ENCODE data around the gene MSL1. TPM values are rescaled to one million over a fixed set of nuclear protein-coding genes. Genes with fewer than 3 reads are reported as not detected.

The MSL1 gene
- total RNA-seq, 1 donor from 2014 or later = 95.8 TPM

DNA sequence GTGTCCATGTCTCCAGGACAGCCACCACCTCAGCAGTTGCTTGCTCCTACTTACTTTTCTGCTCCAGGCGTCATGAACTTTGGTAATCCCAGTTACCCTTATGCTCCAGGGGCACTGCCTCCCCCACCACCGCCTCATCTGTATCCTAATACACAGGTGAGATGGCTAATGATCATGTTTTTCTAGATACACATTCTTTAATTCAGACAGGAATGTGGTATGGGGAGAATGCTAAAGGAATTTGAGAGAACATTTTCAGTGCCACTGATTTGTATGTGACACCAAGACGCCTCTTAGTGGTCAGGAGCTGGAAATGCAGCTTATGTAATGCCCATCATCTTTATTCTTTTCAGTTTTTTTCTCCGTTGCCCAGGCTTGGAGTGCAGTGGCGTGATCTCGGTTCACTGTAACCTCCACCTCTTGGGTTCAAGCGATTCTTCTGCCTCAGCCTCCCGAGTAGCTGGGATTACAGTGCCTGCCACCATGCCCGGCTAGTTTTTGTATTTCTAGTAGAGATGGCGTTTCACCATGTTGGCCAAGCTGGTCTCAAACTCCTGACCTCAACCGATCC, 46.6 kb downstream of the MSL1 start:
- Mint-ChIP-seq H3K27ac (no peak overlapping the region), H3K9me3 (no peaks in the 10 kb centered on the region), H3K36me3 (ENCODE audit: low read depth) (peaks cover 84% of the 10 kb centered on the region), H3K27me3 (ENCODE audit: low read depth) (no peaks in the 10 kb centered on the region), H3K4me1 (ENCODE audit: low read depth) (peaks cover 15% of the 10 kb centered on the region), H3K4me3 (ENCODE audit: low read depth) (no peak overlapping the region)
- no peak for DNase-seq (ENCODE audit: low spot score)
- intact Hi-C loops (cut with micrococcal nuclease) = loop anchor here (1.0 kb wide), 2 partner anchors 10 to 55 kb away; no protein-coding TSS in a partner anchor

DNA sequence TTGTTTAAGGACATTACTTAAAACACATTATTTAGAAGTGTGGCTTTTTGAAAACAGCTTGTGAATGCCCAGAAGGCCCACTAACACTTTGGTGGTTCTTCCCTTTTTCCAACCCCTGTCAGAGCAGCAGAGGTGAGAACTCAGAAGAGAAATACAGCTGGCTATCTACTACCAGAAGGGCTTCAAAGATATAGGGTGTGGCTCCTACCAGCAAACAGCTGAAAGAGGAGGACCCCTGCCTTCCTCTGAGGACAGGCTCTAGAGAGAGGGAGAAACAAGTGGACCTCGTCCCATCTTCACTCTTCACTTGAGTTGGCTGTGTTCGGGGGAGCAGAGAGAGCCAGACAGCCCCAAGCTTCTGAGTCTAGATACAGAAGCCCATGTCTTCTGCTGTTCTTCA, 48.6 kb downstream of the MSL1 start:
- H3K4me1 Mint-ChIP-seq (ENCODE audit: low read depth) = peaks cover 15% of the 10 kb centered on the region
- no peaks in the 10 kb centered on the region for H3K9me3 Mint-ChIP-seq
- no peak overlapping the region for H3K4me3 Mint-ChIP-seq (ENCODE audit: low read depth)
- intact Hi-C loops (cut with micrococcal nuclease) = loop anchor here (10.0 kb wide), 1 partner anchor 156 kb away; the partner anchor contains the start of gene CSF3
- H3K27ac Mint-ChIP-seq = no peak overlapping the region
- DNase-seq (ENCODE audit: low spot score) = no peak
- H3K36me3 Mint-ChIP-seq (ENCODE audit: low read depth) = peaks cover 81% of the 10 kb centered on the region
- no peaks in the 10 kb centered on the region for H3K27me3 Mint-ChIP-seq (ENCODE audit: low read depth)

GRCh38 chr17:40171750-40172149, 50.0 kb downstream of the MSL1 start:
- Mint-ChIP-seq H3K36me3 (ENCODE audit: low read depth) (peaks cover 78% of the 10 kb centered on the region), H3K9me3 (no peaks in the 10 kb centered on the region), H3K27me3 (ENCODE audit: low read depth) (no peaks in the 10 kb centered on the region), H3K4me3 (ENCODE audit: low read depth) (no peak overlapping the region), H3K4me1 (ENCODE audit: low read depth) (peaks cover 11% of the 10 kb centered on the region), H3K27ac (no peak overlapping the region)
- intact Hi-C loops (cut with micrococcal nuclease) = loop anchor here (10.0 kb wide), 1 partner anchor 157 kb away; the partner anchor contains the start of gene CSF3
- no peak for DNase-seq (ENCODE audit: low spot score)

DNA sequence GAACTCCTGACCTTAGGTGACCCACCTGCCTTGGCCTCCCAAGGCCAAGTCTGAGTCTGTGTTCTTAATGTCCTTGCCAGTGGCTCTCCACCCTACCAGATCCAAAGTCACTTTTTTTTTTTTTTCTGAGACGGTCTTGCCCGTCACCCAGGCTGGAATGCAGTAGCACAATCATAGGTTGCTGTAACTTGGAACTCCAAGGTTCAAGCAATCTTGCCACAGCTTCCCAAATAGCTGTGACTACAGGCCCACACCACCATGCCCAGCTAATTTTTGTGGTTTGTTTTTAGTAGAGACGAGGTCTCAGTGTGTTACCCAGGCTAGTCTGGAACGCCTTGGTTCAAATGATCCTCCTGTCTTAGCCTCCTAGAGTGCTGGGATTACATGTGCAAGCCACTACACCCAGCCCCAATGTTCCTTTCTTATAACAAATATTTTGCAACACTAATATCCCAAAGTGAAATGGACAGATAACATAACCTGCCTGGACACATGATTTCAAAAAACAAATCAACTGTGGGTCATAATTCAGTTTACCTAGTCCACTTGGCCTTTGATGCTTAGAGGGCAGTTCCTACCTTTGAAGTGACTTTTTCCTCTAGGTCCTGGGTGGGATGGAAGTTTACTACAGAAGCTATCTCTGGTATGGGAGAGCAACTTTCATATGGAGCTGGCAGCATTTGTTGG, 51.5 kb downstream of the MSL1 start:
- intact Hi-C loops (cut with micrococcal nuclease) = loop anchor here (10.0 kb wide), 1 partner anchor 158 kb away; the partner anchor contains the start of gene CSF3
- Mint-ChIP-seq H3K36me3 (ENCODE audit: low read depth) (peaks cover 69% of the 10 kb centered on the region), H3K9me3 (no peaks in the 10 kb centered on the region), H3K4me3 (ENCODE audit: low read depth) (no peak overlapping the region), H3K27me3 (ENCODE audit: low read depth) (no peaks in the 10 kb centered on the region), H3K4me1 (ENCODE audit: low read depth) (peaks cover 13% of the 10 kb centered on the region), H3K27ac (no peak overlapping the region)
- DNase-seq (ENCODE audit: low spot score) = no peak

DNA sequence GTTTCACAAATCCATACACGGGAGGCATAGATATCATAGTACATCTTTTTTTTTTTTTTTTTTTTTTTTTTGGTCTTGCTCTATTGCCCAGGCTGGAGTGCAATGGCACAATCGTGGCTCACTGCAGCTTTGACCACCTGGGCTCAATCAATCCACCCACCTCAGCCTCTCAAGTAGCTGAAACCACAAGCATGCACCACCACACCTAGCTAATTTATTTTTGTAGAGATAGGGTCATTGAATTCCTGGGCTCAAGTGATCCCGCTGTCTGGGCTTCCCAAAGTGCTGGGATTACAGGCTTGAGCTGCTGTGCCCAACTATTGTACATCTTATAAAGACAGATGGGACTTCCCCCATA, 52.0 kb downstream of the MSL1 start:
- DNase-seq (ENCODE audit: low spot score) = no peak
- intact Hi-C loops (cut with micrococcal nuclease) = loop anchor here (10.0 kb wide), 1 partner anchor 159 kb away; the partner anchor contains the start of gene CSF3
- Mint-ChIP-seq H3K27me3 (ENCODE audit: low read depth) (no peaks in the 10 kb centered on the region), H3K36me3 (ENCODE audit: low read depth) (peaks cover 63% of the 10 kb centered on the region), H3K27ac (no peak overlapping the region), H3K4me3 (ENCODE audit: low read depth) (no peak overlapping the region), H3K4me1 (ENCODE audit: low read depth) (peaks cover 11% of the 10 kb centered on the region), H3K9me3 (no peaks in the 10 kb centered on the region)

DNA sequence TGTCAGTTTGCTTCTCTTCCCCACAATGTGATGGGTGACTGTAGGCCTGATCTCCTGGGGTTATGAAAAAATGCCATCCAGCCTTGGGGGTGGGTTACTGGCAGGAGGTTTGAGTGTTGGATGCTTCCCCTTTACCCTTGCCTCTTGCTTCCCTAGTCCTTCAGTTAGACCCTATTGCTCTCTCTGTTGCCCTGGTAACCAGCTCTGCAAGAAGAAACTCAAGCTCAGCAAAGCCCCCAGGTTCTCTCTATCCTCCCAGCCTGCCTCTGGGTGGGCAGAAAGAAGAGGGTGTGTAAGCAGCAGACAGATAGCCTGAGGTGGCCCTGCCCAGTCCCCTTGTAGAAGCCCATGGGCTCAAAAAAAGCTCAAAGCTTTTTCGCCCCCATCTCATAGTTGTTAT, 52.7 kb downstream of the MSL1 start:
- Mint-ChIP-seq H3K36me3 (ENCODE audit: low read depth) (peaks cover 56% of the 10 kb centered on the region), H3K4me3 (ENCODE audit: low read depth) (no peak overlapping the region), H3K27ac (peak overlapping the region; percentile 33), H3K27me3 (ENCODE audit: low read depth) (no peaks in the 10 kb centered on the region), H3K4me1 (ENCODE audit: low read depth) (peaks cover 10% of the 10 kb centered on the region), H3K9me3 (no peaks in the 10 kb centered on the region)
- DNase-seq (ENCODE audit: low spot score) = no peak
- intact Hi-C loops (cut with micrococcal nuclease) = loop anchor here (10.0 kb wide), 1 partner anchor 160 kb away; the partner anchor contains the start of gene CSF3

- no peak overlapping the region for H3K4me3 Mint-ChIP-seq (ENCODE audit: low read depth)
- intact Hi-C loops (cut with micrococcal nuclease) = loop anchor here (10.0 kb wide), 1 partner anchor 161 kb away; the partner anchor contains the start of gene CSF3
- H3K9me3 Mint-ChIP-seq = no peaks in the 10 kb centered on the region
- H3K4me1 Mint-ChIP-seq (ENCODE audit: low read depth) = peaks cover 13% of the 10 kb centered on the region
- DNase-seq (ENCODE audit: low spot score) = no peak
- H3K27ac Mint-ChIP-seq = no peak overlapping the region
- H3K27me3 Mint-ChIP-seq (ENCODE audit: low read depth) = no peaks in the 10 kb centered on the region
- H3K36me3 Mint-ChIP-seq (ENCODE audit: low read depth) = peaks cover 48% of the 10 kb centered on the region
These were observed 54.4 kb downstream of the MSL1 start for GRCh38 chr17:40175928-40176753.

DNA sequence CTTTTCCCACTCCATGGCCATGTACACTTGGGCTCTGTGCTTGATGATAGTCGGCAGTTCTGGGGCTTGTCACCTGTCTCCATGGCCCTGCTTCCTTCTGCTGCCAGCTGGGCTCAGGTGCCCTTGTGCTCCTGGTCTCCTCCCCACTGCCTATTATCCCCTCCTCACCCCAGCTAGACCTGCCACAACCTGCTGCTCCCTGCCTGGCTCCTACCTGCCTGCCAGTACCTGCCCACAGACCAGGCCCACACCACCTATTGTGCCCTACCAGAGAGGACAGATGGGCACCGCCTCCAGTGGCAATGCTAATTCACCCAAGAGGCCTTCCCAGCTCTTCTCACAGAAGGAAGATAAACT, 55.0 kb downstream of the MSL1 start:
- Mint-ChIP-seq H3K27me3 (ENCODE audit: low read depth) (no peaks in the 10 kb centered on the region), H3K27ac (peak overlapping the region; percentile 39), H3K4me1 (ENCODE audit: low read depth) (peaks cover 9% of the 10 kb centered on the region), H3K9me3 (no peaks in the 10 kb centered on the region), H3K36me3 (ENCODE audit: low read depth) (peaks cover 42% of the 10 kb centered on the region), H3K4me3 (ENCODE audit: low read depth) (no peak overlapping the region)
- intact Hi-C loops (cut with micrococcal nuclease) = loop anchor here (1.0 to 10.0 kb wide), 2 partner anchors 43 to 162 kb away; partner anchors contain the start of genes CSF3 and WIPF2
- no peak for DNase-seq (ENCODE audit: low spot score)

DNA sequence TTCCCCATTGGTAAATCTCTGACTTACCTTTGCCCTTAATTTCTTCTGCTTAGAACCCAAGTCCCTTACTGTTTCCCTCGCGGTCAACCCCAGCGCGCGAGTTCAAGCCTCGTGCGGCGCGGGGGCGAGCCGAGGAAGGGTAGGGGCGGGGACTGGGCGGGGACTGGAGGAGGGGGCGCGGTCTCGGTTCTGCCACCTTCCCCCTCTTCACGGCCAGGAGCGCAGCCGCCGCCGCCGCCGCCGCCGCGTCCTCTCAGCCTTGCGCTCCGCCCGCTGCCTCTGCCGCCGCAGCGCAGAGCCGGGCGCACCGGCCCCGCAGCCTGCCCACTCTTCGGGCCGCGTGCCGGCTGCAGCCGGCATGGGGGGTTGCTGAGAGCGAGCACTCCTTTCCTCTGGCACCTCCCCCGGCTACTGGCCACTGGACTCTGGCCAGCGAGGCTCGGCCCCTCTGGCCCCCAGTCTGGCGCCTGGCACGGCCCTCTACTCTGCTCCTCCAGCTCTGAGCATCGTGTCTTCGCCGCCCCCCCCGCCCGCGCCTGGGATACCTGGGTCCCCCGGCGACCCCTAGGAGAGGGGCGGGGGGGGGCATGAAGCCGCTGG, 55.6 kb downstream of the MSL1 start, which contains the start of gene RAPGEFL1:
TSS of gene RAPGEFL1 (plus strand) at position 196 of the 600 bp plus-strand sequence. CDS start at position 588, 392 bp downstream.
- intact Hi-C loops (cut with micrococcal nuclease) = loop anchor here (1.0 to 10.0 kb wide), 2 partner anchors 42 to 163 kb away; partner anchors contain the start of genes CSF3 and WIPF2
- H3K27ac Mint-ChIP-seq = peak within 1 kb of the TSS; percentile 39
- peak; percentile 69 for DNase-seq (ENCODE audit: low spot score)
- peaks cover 9% of the 10 kb centered on the region for H3K4me1 Mint-ChIP-seq (ENCODE audit: low read depth)
- peaks cover 36% of the 10 kb centered on the region for H3K36me3 Mint-ChIP-seq (ENCODE audit: low read depth)
- no peaks in the 10 kb centered on the region for H3K27me3 Mint-ChIP-seq (ENCODE audit: low read depth)
- no peaks in the 10 kb centered on the region for H3K9me3 Mint-ChIP-seq
- no peak within 1 kb of the TSS for H3K4me3 Mint-ChIP-seq (ENCODE audit: low read depth)

DNA sequence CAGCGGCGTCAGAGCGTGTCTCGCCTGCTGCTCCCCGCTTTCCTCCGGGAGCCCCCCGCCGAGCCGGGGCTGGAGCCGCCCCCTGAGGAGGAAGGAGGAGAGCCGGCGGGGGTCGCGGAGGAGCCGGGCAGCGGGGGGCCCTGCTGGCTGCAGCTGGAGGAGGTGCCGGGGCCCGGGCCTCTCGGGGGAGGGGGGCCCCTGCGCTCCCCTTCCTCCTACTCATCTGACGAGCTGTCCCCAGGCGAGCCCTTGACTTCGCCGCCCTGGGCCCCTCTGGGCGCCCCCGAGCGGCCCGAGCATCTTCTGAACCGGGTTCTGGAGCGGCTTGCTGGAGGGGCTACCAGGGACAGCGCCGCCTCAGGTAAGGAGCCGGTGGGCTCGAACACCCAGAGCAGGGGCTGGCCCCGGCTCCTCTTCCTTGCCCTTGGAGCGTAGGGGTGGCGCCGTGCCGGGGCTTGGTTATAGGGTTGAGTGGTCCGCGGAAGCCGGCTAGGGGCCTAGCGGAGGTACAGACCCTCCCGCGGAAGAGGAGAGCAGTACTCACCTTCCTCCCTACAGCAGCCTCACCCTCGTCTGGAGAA, 56.3 kb downstream of the MSL1 start:
- Mint-ChIP-seq H3K36me3 (ENCODE audit: low read depth) (peaks cover 31% of the 10 kb centered on the region), H3K27me3 (ENCODE audit: low read depth) (no peaks in the 10 kb centered on the region), H3K4me1 (ENCODE audit: low read depth) (peaks cover 9% of the 10 kb centered on the region), H3K4me3 (ENCODE audit: low read depth) (no peak overlapping the region), H3K27ac (no peak overlapping the region), H3K9me3 (no peaks in the 10 kb centered on the region)
- intact Hi-C loops (cut with micrococcal nuclease) = loop anchor here (10.0 kb wide), 1 partner anchor 163 kb away; the partner anchor contains the start of gene CSF3
- no peak for DNase-seq (ENCODE audit: low spot score)

DNA sequence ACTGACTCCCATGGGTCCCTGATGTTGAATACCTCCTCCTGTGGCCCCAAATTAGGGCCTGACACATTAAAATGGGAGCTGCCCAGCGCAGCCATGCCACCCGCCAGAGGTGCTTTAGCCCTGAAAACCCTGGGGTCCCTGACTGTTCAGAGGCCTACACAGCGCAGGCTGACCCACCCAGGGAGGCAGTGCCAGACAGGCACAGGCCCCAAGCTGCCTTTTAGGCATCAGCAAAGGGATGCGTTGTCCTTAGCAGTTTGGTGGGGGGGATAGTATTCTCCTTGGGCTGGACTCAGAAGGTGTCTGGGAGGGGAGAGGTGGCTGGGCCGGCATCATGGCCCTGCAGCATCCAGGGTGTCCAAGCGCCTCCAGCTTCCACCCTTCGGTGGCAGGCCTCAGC, 56.9 kb downstream of the MSL1 start:
- H3K9me3 Mint-ChIP-seq = no peaks in the 10 kb centered on the region
- H3K27ac Mint-ChIP-seq = no peak overlapping the region
- H3K36me3 Mint-ChIP-seq (ENCODE audit: low read depth) = peaks cover 26% of the 10 kb centered on the region
- H3K4me1 Mint-ChIP-seq (ENCODE audit: low read depth) = peaks cover 9% of the 10 kb centered on the region
- H3K27me3 Mint-ChIP-seq (ENCODE audit: low read depth) = no peaks in the 10 kb centered on the region
- peak overlapping the region; percentile 26 for H3K4me3 Mint-ChIP-seq (ENCODE audit: low read depth)
- intact Hi-C loops (cut with micrococcal nuclease) = loop anchor here (10.0 kb wide), 1 partner anchor 164 kb away; the partner anchor contains the start of gene CSF3
- DNase-seq (ENCODE audit: low spot score) = no peak

Measured in activated T-helper 2 cell treated with anti-CD3 and anti-CD28 coated beads, Interferon-gamma antibody, Interleukin-2, Interleukin-4, amounts not matched to agents 10 μg/mL and 5 μg/mL and 100 μg/mL, durations not matched to agents 14 hours and 24 hours and 36 hours (primary cell).